ENCODE results near the gene DNAJC2.

GRCh38 chr7:103325744-103326143, 18.8 kb downstream of the DNAJC2 start:
- TF ChIP-seq, protein P1, sequence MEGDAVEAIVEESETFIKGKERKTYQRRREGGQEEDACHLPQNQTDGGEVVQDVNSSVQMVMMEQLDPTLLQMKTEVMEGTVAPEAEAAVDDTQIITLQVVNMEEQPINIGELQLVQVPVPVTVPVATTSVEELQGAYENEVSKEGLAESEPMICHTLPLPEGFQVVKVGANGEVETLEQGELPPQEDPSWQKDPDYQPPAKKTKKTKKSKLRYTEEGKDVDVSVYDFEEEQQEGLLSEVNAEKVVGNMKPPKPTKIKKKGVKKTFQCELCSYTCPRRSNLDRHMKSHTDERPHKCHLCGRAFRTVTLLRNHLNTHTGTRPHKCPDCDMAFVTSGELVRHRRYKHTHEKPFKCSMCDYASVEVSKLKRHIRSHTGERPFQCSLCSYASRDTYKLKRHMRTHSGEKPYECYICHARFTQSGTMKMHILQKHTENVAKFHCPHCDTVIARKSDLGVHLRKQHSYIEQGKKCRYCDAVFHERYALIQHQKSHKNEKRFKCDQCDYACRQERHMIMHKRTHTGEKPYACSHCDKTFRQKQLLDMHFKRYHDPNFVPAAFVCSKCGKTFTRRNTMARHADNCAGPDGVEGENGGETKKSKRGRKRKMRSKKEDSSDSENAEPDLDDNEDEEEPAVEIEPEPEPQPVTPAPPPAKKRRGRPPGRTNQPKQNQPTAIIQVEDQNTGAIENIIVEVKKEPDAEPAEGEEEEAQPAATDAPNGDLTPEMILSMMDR (conservative IDR thresholded peaks at IDR 0.05; ENCODE audit: low read depth in 2 of 2), result no peak
- TF ChIP-seq EZH2phosphoT487 (IDR thresholded peaks at IDR 0.05; ENCODE audit: unreplicated experiment) (no peak), ZNF331 (CRISPR knock-in tag; IDR thresholded peaks at IDR 0.05; ENCODE audit: low read depth) (no peak), POLR2AphosphoS5 (IDR thresholded peaks at IDR 0.05; ENCODE audit: low read depth) (no peak), NANOG (IDR thresholded peaks at IDR 0.05; ENCODE audit: borderline replicate concordance) (no peak)
